K562 (cell line): ENCODE data around the gene ZNF45. TPM values are rescaled to one million over a fixed set of nuclear protein-coding genes. Genes with fewer than 3 reads are reported as not detected.

ENCODE experiments used
- CBFA2T3 ChIP-seq: fragments of 450-650 bp; IDR thresholded peaks from 2 replicates; pipeline ENCODE4 v1.6.1; 2017
- CCAR2 ChIP-seq: fragments of 200-400 bp; formaldehyde crosslinking; IDR thresholded peaks from 2 replicates; pipeline ENCODE4 v1.6.1; 2017; ENCODE audit warnings: mild to moderate bottlenecking, low read depth, low read length
- CREB3L1 ChIP-seq: fragments of 450-650 bp; IDR thresholded peaks from 2 replicates; pipeline ENCODE4 v1.6.1; 2014; ENCODE audit warnings: low read depth, mild to moderate bottlenecking, moderate library complexity, borderline replicate concordance
- E2F8 ChIP-seq: fragments of 450-650 bp; IDR thresholded peaks from 2 replicates; pipeline ENCODE4 v1.7.1; 2018; ENCODE audit warnings: mild to moderate bottlenecking, low read depth; ENCODE audit not compliant: partially characterized antibody
- EZH2 ChIP-seq: IDR thresholded peaks from 2 replicates; pipeline ENCODE4 v1.6.1; 2012; ENCODE audit warnings: low read depth, mild to moderate bottlenecking, inconsistent platforms, low read length, borderline replicate concordance
- FOSL1 ChIP-seq: fragments of 200-800 bp; sonication (Bioruptor generic); conservative IDR thresholded peaks from 2 replicates; pipeline ENCODE4 v1.6.1; 2016; ENCODE audit warnings: missing genetic modification characterization, missing compliant biosample characterization
- GTF2A2 ChIP-seq: IDR thresholded peaks from 2 replicates; pipeline ENCODE4 v1.6.1; 2016; ENCODE audit warnings: mild to moderate bottlenecking, missing genetic modification characterization, missing compliant biosample characterization
- GTF2F1 ChIP-seq: IDR thresholded peaks from 2 replicates; pipeline ENCODE4 v1.6.1; 2011; ENCODE audit warnings: low read depth, low read length, improper control_type of control experiment
- KLF16 ChIP-seq: IDR thresholded peaks from 2 replicates; pipeline ENCODE4 v1.6.1; 2016; ENCODE audit warnings: antibody characterized with exemption
- NCOA1 ChIP-seq: fragments of 450-650 bp; IDR thresholded peaks from 2 replicates; pipeline ENCODE4 v1.6.1; 2016; ENCODE audit warnings: low read depth
- NR1H2 ChIP-seq: sonication (generic); formaldehyde crosslinking; IDR thresholded peaks from 2 replicates; pipeline ENCODE4 v1.4.0; 2020; ENCODE audit warnings: mild to moderate bottlenecking, missing genetic modification reagents
- POLR2H ChIP-seq: IDR thresholded peaks from 2 replicates; pipeline ENCODE4 v1.6.1; 2016; ENCODE audit warnings: missing genetic modification characterization, low read depth, mild to moderate bottlenecking, control low read depth, missing compliant biosample characterization, moderate library complexity
- SETDB1 ChIP-seq: IDR thresholded peaks from one replicate; pipeline ENCODE4 v1.6.1; 2012; ENCODE audit warnings: low read length, control low read depth, inconsistent platforms
- TCF7L2 ChIP-seq: fragments of 150-350 bp; IDR thresholded peaks from 2 replicates; pipeline ENCODE4 v1.6.1; 2016; ENCODE audit warnings: low read depth, mild to moderate bottlenecking, low read length, moderate library complexity
- ZBTB11 ChIP-seq, 3 experiments: fragments of 200-800 bp in 1 of 3; fragments of 250-450 bp in 1 of 3; fragments of 450-650 bp in 1 of 3; sonication (Bioruptor Pico) in 1 of 3; sonication (Bioruptor generic) in 1 of 3; formaldehyde crosslinking in 1 of 3; IDR thresholded peaks; 2 replicates each; pipeline versions ENCODE4 v1.6.1 to v1.8.0; 2016 to 2022; ENCODE audit warnings: mild to moderate bottlenecking in 2 of 3, missing genetic modification characterization in 2 of 3, missing compliant biosample characterization in 1 of 3, moderate library complexity in 1 of 3
- ZNF133 ChIP-seq: fragments of 250-450 bp; sonication (Bioruptor Pico); IDR thresholded peaks from 2 replicates; pipeline ENCODE4 v1.4.0; 2020; ENCODE audit warnings: mild to moderate bottlenecking
- ZNF143 ChIP-seq: sonication (generic); formaldehyde crosslinking; IDR thresholded peaks from 2 replicates; pipeline ENCODE4 v1.9.0; 2022; ENCODE audit warnings: mild to moderate bottlenecking, missing genetic modification reagents
- ZNF551 ChIP-seq: fragments of 250-450 bp; sonication (Bioruptor Pico); IDR thresholded peaks from 2 replicates; pipeline ENCODE4 v1.5.0; 2021; ENCODE audit warnings: mild to moderate bottlenecking, moderate library complexity
- ZNF766 ChIP-seq: fragments of 200-800 bp; sonication (Bioruptor generic); conservative IDR thresholded peaks from 2 replicates; pipeline ENCODE4 v1.6.1; 2016; ENCODE audit warnings: missing genetic modification characterization, missing compliant biosample characterization
- ZSCAN32 ChIP-seq: fragments of 450-650 bp; formaldehyde crosslinking; IDR thresholded peaks from 2 replicates; pipeline ENCODE4 v1.4.0; 2020; ENCODE audit warnings: mild to moderate bottlenecking, moderate library complexity
- polyA plus RNA-seq, 8 experiments: library from polyadenylated mRNA; depleted of rRNA in 4 of 8; stranded (reverse) in 5 of 8; unstranded in 3 of 8; fragments of >200 nt; fragmentation: Nextera tagmentation in 2 of 8; fragmentation: Illumina TruSeq in 1 of 8; extraction: Ambion mirVana in 2 of 8; extraction: Trizol in 1 of 8; gene quantifications; 2 replicates each; pipeline versions ENCODE4 v1.2.1 to v1.2.3, GENCODE V29; 2011 to 2014; ENCODE audit warnings: inconsistent platforms in 1 of 8, missing spikeins in 1 of 8
- total RNA-seq, 7 experiments: library from RNA; depleted of rRNA in 6 of 7; stranded (reverse); fragments of >200 nt in 6 of 7; fragmentation: Illumina TruSeq in 2 of 7; extraction: Trizol in 2 of 7; gene quantifications; 2 replicates each; pipeline versions ENCODE4 v1.2.1 to v1.2.3, GENCODE V29; 2011 to 2021; ENCODE audit warnings: low replicate concordance in 1 of 7

ZNF45 gene
- total and polyA plus RNA-seq, 9 of the 15 experiments (the other 6 are each of a cell fraction or from before 2014, with no cell fraction given): 2.6 to 10.6 (median 9.4) TPM

GRCh38 chr19:43901395-43902390, 33.4 kb downstream of the ZNF45 start (continued):
- no peak for TF ChIP-seq SETDB1
- TF ChIP-seq CREB3L1: peak; percentile 71; the same call in 1 of the 2 replicates
- TF ChIP-seq ZSCAN32 (CRISPR knock-in tag): no peak
- no peak for TF ChIP-seq CCAR2
- no peak for TF ChIP-seq NR1H2 (CRISPR knock-in tag)
- no peak for TF ChIP-seq POLR2H (tag)
- no peak for TF ChIP-seq ZNF551
- no peak for TF ChIP-seq TCF7L2
- TF ChIP-seq GTF2A2: no peak
- TF ChIP-seq KLF16: no peak
- no peak for TF ChIP-seq EZH2
- TF ChIP-seq GTF2F1: no peak
- peak; percentile 68; the same call in 1 of the 2 replicates for TF ChIP-seq ZNF766 (CRISPR knock-in tag)
- TF ChIP-seq ZNF143 (CRISPR knock-in tag): peak; percentile 88
- no peak for TF ChIP-seq E2F8
- TF ChIP-seq ZNF133 (CRISPR knock-in tag): no peak
- TF ChIP-seq NCOA1: no peak
- TF ChIP-seq ZBTB11 (CRISPR knock-in tag; IDR thresholded peaks at IDR 0.05): peak in 1 of 3 experiments; percentile 67; a peak in 1 of 6 replicates
- TF ChIP-seq FOSL1: 0 out of 2 replicates have a peak, but pooled peaks have one; percentile 11
- no peak for TF ChIP-seq CBFA2T3
